ENCODE data around the gene SIX6.
"Not testable (repeated sequence)": the region's sequence is repeated elsewhere in the genome, so short reads cannot be mapped to it uniquely, and the experiment has no call there.

Gene SIX6

DNA sequence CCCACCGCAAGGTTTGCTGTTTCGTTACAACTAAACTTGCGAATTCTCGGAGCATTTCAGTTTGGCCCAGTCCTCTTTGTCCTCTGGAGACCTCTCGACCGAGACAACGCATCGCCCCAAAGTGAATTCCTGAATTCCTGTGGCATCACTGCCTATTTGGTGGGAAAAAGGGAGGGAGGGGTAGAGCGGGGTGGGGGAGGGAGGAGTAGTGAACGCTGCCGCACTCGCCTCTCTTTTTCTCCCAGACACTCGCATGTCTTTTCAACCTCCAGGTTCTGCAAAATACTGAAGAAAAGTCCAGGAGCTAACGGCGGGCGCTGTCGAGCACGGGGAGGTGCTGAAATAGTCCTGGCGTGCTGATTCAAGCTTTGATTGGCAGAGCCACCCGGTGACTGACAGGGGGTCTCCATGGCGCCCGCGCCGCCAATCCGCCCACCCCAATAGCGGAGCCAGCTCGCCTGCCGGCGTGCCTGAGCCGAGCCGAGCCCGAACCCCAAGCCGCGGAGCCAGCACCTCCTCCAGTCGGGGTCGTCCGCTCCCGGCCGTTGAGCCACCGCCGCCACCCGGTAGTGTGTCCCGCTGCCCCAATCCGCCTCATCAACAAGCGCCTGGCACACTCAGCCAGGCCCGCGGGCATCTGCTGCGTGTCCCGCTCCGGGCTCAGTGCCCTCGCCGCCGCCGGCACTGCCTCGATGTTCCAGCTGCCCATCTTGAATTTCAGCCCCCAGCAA, at the start of gene SIX6:
SIX6 (plus strand) TSS at position 440 of the 731 bp plus-strand sequence; CDS start at position 693, 253 bp downstream.
- DNase-seq, result no peak

DNA sequence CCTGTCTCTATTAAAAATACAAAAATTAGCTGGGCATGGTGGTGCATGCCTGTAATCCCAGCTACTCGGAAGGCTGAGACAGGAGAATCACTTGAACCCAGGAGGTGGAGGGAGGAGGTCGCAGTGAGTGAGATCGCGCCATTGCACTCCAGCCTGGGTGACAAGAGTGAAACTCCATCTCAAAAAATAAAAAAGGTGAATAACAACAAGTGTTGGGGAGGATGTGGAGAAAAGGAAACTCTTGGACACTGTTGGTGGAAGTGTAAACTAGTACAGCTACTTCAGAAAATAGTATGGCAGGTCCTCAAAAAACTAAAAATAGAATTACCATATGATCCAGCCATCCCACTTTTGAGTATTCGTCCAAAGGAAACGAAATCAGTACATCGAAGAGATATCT, 28.7 kb upstream of the SIX6 start:
- not testable (repeated sequence) for DNase-seq

DNA sequence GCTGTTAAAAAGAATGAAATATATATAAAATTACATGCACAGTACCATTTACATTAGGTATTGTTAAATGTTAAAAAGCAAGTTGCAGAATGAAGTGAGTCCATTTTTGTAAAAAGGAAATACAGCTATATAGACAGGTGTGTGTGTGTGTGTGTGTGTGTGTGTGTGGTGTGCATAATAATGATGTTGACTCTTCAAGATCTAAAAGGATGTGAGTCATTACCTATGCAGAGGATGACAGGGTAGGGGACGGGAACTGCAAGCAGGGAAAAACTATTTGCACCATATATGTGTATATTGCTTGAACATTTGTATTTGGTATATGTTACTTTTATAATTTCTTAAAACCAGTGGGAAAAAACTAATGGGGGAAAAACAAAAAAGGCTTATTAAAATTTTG, 26.2 kb upstream of the SIX6 start:
- DNase-seq, result no peak

DNA sequence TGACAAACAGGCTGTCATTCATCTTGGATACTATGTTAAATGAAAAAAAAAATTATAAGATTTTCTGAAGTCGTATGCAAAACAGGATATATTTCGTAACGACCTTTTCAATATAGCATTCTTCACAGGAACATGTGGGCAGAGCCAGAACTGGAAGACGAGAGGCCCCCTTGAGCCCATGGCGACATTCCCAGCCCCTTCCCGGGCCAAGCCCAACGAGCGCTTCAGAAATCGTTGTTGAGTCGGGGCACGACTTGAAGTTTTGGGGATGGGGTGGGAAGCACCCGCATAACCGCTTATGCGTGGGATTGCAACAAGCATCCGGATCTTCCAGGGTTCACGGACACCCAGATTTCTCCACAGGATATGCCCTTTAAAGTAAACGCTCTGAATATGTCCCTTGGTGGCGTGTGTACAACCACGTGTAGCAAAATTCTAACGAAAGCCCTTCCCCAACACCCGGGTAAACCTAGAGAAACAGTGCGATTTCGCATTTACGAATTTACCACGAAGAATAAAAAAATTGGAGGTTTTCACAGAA, 23.8 kb upstream of the SIX6 start:
- no peak for DNase-seq

DNA sequence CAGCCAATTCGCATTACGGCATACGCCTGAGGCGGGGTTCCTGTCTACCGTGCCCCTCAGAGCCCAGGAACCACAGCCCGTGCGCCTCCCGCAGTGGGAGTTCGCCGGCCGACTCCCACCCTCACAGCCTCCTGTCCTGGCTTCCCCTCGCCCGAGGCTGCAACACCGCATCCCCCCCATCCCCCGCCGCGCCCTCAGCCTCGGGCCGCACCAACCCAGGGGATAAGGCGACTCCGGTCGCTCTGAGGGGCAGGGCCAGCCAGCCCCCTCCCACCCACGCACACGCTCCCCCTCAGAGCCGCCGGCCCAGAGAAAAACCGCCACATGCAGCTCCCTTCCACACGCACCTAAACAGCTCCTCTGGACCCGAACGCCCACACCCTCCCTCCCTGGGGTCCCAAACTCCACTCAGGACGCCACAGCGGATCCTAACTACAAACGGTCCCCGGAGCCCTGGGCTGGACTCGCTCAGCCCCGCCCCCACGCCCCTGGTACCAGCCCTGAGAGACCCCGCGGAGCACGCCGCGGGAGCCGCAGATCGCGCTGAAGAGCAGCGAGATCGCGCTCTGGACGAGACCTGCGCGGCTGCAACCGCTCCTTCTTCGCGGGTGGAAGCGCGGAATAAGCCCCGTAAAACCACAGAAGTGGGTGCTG, 23.2 kb upstream of the SIX6 start, which contains the start of gene C14orf39:
C14orf39 (minus strand) TSS at position 466 of the 654 bp plus-strand sequence. CDS start 985 bp downstream, outside the sequence.
- DNase-seq, result no peak

DNA sequence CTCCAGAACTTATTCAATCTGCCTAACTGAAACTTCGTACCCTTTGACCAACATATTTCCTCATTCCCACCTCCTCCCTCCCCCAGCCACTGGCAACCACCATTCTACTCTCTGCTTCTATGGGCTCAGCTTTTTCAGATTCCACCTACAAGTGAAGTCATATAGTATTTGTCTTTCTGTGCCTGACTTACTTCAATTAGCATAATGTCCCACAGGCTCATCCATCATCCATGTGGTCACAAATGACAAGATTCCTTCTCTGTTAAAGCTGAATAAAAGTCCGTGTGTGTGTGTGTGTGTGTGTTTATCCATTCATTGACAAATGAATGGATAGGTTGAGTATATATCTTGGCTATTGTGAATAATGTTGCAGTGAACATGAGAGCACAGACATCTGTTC, 21.7 kb upstream of the SIX6 start:
- DNase-seq, result no peak

DNA sequence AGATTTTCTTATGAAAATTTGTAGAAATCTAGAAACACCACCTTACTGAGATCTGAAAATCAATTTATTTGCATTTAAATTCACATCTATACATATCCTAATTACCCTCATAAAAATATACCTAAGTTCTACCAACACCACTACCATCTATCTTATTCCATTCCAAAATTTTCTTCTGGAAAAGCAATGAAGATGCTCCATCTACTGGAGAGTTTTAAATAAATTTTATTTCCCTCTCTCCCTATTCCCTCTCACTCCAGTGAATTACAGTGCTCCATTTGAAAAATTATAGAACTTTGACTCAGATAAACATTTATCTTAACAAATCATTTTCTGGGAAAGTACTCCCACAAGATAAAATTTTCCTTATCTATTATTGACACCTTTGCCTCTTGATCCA, 20.8 kb upstream of the SIX6 start:
- no peak for DNase-seq

DNA sequence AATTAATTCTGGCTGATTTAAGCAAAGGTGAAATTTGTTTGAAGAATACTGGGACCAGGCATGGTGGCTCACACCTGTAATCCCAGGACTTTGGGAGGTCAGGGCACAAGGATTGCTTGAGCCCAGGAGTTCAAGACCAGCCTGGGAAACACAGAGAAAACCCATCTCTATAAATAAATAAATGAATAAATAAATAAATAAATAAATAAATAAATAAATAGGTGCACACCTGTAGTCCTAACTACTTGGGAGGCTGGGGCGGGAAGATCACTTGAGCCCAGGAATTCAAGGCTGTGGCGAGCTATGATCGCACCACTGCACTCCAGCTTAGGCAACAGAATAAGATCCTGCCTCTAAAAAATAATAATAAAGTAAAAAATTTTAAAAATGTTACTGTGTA, 18.7 kb upstream of the SIX6 start:
- DNase-seq, result no peak

DNA sequence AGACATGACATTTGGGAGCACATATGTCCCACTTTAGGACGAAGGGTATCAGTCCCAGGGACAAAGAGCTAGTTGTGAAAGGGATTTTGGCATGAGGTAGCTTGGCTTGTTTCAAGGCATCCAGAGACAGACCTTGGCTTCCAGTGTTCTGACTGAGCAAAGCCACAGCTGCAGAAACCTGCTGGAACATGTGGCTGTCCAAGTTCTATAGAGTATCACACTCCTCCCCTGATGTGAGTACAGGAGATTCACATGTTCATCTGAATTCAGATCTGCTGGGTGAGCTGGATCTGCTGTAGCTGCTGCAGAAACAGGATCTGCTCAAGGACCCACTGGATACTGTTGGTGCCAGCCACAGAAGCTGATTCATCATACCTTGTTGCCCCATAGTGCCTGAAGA, 13.0 kb upstream of the SIX6 start:
- DNase-seq, result no peak

DNA sequence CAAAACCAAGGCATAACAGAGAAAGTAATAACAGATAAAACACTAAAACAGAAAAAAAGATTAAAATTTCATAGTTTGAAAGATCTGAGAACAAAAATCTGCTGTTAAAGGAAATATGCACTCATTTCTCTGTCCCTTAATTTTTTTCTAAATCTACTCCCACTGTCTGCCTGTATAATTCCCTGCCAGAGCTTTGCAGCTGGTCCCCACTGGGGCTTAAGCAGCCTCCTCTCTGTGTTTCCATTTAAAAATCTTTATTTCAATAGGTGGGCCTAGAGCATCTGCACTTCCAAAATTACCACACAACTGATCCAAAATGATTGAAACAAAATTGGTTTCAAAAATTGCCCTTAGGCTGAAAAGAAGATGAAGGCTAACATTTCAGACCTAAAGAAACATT, 6.4 kb upstream of the SIX6 start:
- no peak for DNase-seq

DNA sequence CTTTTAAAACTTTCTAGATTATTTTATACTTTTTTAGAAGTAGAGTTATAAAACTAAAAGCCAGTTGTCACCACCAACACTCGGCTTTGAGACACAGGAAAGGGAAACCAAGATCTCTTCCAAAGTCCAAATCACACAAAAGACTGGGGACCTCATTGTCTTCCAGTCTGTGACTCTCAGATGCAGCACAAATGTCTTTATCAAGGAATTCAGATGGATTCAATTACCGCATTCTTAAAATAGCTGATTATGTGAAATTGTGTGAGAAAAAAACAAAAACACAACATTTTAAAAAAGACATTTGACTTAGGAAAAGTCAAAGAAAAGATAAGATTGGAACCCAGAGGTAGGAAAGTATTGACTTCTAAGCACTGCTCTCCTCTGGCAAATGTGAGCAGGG, 3.5 kb upstream of the SIX6 start:
- no peak for DNase-seq

DNA sequence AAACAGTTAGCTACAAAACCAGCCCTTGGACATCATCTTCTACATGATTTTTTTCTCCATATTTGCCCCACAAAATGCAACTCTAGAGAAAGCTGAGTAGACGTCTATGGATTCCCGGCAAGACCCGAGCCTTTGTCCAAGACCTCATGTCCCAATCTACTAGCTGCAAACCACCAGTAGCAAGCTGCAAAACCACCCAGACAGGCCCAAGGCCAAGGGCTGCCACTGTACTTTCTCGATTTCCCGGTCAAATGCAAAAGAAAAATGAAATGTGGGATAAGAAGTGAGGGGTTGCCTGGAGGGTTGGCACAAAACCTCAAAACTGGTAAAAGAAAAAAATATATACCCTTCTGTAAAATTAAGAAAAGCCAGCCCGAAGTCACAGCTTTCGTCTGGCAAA, 2.9 kb upstream of the SIX6 start:
- no peak for DNase-seq

DNA sequence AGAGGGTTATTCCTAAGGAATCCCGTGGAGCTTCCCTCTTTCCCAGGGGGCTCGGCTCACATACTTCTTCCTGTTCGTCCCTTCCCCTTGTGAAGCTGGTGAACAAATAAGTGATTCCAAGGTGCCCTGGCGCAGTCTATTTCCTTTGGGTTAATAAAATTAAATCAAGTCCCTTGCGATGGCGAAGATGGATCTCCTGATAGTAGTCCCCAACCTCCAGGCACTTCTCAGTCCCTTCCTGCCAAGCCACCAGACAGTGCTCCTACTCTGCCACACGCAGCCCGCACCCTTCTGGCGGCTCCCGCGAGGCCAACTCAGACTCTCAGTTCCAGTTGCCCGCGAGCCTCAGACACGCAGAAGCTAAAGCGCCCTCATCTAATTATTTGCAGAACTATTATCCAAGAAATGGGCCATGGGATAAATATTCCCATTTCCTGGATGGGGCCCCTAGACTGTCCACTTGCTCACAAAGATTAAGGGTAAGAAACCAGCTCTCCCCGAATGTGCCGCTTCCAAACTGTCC, 2.4 kb upstream of the SIX6 start:
- no peak for DNase-seq

DNA sequence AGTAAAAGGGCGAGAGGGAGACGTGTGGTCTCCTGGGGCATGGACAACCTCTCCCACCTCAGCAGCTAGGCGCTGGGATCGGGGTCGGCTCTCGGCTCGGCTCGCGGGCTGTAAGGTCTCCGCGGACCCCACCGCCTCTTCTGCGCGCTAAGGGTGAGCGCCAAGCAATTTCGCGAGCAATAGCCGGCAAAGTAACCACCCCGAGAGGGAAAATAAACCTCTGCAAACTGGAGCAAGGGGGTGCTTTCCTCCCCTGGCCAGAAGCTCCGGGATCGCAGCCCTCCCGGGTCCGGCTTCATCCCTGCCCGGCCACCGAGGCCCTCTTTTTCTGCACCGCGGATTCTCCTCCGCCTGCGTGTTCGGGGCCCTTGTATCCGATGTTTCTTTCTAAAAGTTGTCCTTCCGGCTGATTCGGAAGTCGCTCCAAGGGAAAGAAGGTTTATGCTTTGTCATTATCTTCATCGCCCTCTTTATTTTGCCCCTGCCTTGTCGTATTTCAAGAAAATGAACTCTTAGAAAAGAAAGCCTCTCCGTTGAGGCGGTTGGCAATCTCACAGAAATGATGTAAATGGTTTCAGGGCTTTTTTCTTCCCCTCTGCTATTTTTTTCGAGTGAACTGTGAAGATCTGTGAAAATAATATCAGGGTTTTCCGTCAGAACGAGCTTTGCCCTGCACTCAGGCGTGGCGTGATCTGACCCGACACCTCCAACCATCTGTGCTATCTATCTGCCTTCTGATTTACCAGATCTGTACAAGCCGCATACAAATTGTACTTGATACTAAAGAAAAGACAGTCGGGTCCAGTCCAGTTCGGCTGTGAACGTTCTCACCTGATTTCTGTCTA, 1.7 kb upstream of the SIX6 start:
- no peak for DNase-seq

DNA sequence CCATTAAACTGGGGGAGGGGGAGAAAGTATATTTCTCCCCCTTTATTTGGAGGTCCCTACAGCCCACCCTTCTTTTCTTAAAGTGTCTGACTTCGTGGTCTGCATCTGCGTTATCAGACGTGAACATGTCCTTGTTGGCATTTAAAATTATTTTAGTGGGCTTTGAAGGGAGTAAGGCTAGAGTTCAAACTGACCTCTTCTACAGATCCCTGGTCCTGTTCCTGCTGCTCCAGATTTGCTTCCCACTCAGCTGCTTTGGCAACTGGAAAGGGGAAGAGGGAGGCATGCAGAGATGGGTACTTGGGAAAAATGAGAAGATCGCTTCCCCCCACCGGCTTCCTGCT, 611 bp upstream of the SIX6 start:
- no peak for DNase-seq

DNA sequence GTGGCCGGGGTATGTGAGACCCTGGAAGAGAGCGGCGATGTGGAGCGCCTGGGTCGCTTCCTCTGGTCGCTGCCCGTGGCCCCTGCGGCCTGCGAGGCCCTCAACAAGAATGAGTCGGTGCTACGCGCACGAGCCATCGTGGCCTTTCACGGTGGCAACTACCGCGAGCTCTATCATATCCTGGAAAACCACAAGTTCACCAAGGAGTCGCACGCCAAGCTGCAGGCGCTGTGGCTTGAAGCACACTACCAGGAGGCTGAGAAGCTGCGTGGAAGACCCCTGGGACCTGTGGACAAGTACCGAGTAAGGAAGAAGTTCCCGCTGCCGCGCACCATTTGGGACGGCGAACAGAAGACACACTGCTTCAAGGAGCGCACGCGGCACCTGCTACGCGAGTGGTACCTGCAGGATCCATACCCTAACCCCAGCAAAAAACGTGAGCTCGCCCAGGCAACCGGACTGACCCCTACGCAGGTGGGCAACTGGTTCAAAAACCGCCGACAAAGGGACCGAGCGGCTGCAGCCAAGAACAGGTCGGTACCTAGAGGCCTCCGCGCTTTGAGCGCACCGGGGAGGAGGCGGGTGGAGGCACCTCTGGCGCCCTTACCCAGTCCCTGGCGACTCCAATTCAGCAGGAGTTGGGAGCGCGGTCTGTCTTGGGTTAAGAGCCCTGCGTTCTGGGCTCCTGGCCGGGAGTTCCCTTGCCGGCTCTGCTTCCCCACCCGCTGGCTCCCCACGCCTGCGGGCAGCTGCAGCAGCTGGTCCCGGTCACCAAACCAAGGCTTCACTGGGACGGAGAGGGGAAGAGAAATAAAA, 700 bp downstream of the SIX6 start:
- no peak for DNase-seq

DNA sequence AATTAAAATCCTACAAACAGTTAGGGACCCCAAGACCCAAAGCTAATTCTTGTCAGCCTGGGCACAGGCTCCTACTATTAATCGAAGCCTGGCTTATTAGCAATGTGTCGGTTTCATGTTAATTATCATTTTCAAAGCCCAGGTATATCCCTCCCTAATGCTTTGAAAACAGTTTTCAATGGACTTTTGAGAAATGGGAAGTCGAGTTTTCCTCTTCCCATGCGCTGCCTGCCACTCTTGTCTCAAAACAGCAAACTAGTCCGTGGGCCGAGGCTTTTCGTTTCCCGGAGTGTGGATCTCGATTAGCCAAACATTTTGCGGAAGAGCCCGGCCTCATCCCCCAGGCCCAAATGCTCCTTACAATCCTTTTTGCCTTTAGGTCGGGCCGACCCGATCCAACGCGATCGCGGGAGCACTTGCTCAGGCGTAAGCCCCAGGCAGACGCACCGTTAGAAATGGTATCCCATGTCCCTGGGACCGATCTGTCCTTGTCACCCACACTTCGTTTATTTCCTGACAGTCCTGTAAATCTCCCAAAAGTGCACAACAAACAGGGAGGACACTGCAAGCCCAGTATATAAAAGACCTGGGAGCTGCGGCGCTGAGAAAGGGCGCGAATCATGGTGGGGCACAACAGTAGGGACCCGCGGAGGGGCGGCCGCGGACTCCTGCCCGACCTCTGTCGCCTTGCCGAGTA, 1.5 kb downstream of the SIX6 start:
- DNase-seq, result no peak

DNA sequence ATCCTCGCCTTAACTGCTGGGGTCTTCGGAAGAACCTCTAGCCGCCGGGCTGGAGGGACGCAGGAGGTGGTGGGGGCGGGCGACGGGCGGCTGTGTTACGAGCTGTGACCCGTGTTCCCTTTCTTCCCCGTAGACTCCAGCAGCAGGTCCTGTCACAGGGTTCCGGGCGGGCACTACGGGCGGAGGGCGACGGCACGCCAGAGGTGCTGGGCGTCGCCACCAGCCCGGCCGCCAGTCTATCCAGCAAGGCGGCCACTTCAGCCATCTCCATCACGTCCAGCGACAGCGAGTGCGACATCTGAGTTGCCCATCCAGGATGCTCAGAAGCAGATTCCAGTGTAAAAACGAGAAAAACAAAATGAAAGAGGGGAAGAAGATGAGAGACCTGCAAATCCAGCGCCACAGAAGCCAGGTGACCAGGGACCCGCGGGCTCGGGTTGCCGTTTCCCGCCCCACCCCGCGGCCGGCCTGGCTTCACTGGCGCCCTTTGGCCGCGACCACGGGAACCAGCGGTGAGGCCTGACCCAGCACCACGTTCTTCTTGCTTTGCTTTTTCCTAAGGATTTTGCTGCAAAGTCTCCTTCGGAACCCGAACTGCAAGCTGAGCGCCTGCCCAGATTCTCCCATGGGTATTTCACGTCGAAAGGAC, 2.1 kb downstream of the SIX6 start:
- no peak for DNase-seq

DNA sequence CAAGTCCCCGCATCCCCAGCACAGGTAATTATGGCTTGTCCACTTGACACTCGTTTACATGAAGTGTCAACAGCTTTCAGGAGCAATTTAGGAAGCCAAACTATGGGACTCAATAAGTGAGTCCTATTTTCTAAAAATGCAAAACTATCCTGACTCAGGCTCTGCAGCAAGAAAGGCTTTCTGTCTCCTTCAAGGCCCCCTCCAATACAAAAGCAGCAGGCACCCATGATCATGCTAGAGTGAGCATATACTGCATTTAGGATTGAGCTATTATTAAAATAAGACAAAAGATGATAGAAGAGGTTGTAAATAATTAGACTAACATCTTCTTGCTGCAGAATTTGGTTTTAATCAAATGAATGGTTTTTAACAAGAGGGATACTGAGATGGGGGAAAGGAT, 3.2 kb downstream of the SIX6 start:
- no peak for DNase-seq

DNA sequence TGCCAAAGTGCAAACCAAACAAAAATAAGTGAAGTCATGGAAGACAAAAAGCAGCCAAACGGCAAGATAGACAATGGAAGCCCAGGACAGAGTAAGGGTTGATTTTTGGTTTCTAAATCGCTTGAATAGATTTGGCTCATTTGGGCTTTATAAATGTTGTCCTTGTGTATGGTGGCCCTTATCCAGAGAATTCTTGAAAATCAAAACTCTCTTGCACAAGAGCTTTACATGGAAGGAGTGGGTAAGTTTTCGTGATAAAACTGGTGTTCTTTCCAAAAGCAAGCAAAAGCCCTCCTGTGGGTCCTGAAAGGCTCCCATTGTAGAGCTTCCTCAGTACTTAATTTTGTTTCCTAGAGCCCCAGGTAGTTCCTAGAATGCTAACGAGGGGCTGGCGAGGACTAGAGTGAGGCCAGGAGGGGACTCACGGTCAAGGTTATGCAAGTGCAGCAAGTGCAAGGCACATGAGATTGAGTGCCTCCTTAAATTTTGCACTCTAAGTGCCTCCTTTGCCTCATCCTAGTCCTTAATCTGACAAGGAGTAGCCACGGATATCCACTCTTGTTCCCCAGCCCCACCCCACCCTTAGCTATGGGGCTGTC, 4.1 kb downstream of the SIX6 start:
- no peak for DNase-seq

DNA sequence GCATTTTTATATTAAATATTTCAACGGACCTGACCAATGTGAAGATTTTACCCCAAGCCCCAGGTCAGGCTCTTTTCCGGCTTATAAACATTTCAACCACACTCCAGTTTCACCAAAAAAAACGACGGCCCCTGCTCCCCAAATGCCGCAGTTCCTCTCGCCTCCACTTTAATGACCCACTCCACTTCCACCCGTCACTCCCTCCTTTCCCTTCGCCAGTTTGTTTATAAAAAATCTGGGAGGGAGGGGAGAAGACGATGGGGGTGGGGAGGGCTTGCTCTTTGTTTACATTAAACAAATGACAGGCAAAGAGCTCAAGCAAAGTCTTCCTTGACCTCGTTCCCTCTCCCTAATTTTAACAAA, 5.4 kb downstream of the SIX6 start:
- DNase-seq, result no peak

All from RPMI8226 (cell line).